ENCODE measurements around the gene EXOC1L.

Gene EXOC1L, protein sequence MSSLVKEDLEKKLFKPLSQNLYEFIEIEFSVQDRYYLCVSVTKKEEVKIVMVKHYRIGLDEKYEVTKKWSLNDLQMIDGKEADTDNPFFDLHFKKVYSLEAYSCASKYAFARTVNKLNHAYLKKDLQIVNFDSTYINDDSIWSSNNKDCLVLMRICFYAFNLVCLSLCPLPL

DNA sequence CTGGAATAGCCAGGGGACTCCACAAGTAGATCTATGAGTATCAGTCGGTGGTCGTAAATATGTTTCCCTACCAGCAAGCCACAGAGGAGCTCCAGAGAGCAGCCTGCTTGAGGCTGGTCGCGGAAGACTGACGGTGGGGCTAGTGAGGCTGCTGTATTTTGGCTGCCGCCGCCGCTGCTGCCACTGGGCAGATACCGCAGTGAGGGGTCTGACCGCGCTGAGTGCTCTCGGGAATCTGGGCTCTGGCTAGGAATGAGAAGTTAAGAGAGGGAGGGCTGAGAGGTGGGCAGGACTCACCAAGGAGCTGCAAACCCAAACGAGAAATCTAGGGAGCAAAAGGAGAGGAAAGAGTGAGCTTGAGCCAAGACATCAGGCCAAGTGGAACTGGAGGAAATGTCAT lies at the start of gene EXOC1L:
Gene EXOC1L, plus strand, starts transcription at position 157 of the 400 bp plus-strand sequence. Its CDS starts 237 bp downstream, at position 394.
- no peak for DNase-seq (ENCODE audit: low read depth in 1 of 2, low spot score in 1 of 2)

DNA sequence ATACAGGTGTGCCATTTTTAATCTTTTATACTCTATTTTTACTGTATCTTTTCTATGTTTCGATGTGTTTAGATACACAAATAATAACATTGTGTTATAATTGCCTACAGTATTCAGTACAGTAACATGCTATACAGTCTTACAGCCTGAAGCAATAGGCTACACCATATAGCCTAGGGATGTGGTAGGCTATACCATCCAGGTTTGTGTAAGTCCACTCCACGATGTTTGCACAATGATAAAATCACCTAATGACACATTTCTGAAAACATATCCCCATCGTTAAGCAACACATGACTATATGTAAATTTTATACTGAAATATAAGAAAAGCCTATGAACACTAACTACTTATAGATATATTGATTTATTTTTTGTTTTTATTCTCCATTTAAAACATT lies 48.9 kb upstream of the EXOC1L start:
- DNase-seq (ENCODE audit: low read depth in 1 of 2, low spot score in 1 of 2): no peak

DNA sequence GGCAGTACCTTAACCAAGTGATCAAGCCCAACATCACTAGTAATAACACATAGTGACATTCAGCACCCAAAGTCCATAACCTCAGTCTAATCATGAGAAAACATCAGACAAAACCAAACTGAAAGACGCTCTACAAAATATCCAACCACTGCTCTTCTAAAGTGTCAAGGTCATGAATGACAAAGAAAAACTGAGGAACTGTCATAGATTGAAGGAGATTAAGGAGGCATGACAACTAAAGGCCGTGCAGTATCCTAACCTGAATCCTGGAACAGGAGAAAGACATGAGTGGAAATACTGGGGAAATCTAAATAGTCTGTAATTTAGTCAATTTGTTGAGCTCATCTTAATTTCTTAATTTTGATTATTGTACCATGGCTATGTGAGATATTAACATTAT lies 38.2 kb upstream of the EXOC1L start:
- no peak for DNase-seq (ENCODE audit: low read depth in 1 of 2, low spot score in 1 of 2)

DNA sequence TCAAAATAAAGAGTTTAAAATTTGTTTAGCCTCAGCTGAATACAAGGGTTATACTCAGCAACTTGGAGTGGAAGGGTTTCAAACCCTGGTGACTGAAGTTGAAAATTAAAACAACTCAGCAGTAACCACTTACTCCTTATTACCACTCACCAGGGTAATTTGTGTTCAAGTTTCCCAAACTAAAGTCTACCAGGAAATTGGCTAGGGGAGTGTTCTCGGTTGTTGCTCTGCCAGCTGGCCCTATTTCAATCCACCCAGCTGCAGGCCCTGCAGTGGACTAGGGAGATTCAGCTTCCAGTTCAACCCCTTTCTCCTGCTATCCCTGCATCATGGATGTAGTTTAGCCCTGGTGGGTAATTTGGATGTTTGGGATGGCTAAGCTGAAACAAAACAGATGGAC lies 37.8 kb upstream of the EXOC1L start:
- DNase-seq (ENCODE audit: low read depth in 1 of 2, low spot score in 1 of 2): no peak

DNA sequence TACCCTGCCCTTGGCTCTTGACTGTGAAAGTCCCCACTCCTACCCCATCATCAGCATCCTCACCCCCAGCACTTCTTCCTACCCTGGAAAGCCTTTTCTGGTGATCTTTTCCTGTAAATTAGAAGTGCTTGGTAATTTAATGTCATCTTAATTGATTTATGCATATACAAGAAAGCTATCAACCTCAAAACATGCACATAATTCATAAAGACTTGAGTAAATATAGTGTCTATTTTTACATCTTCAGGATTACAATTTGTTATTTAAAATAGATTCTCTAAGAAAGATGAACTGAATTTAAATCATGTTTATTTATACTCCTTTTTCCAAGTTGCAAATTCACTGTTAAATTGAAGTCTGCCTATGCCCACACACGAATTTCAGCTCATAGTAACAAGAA lies 36.0 kb upstream of the EXOC1L start:
- DNase-seq (ENCODE audit: low read depth in 1 of 2, low spot score in 1 of 2): no peak

DNA sequence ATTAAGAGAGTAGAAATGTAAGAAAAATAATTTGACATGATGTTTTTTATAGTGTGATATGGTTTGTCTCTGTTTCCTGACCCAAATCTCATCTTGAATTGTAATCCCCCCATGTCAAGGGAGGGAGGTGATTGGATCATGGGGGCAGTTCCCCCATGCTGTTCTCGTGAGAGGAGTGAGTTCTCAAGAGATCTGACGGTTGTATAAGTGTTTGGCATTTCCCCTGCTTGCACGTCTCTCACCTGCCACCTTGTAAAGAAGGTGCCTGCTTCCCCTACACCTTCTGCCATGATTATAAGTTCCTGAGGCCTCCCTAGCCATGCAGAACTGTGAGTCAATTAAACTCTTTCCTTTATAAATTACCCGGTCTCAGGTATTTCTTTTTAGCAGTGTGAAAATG lies 34.8 kb upstream of the EXOC1L start:
- no peak for DNase-seq (ENCODE audit: low read depth in 1 of 2, low spot score in 1 of 2)

DNA sequence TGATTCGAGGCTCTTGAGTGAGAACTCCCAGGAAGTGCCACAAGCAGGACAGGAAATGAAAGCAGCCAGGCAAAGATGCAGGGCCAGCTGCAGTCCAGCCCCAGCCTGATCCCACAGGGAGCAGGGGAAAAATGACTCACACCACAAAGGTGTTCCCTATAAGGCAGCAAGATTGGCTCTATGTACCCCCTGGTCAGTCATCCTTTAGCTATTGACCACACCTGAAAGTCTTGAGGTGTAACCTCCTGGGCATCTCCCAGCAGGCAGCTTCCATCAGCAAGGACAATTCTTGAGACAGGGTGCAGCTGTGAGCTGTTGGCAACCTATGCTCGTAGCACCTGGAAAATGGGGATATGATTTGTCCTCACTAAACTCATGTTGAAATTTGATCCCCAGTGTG lies 27.9 kb upstream of the EXOC1L start:
- DNase-seq (ENCODE audit: low read depth in 1 of 2, low spot score in 1 of 2): no peak

DNA sequence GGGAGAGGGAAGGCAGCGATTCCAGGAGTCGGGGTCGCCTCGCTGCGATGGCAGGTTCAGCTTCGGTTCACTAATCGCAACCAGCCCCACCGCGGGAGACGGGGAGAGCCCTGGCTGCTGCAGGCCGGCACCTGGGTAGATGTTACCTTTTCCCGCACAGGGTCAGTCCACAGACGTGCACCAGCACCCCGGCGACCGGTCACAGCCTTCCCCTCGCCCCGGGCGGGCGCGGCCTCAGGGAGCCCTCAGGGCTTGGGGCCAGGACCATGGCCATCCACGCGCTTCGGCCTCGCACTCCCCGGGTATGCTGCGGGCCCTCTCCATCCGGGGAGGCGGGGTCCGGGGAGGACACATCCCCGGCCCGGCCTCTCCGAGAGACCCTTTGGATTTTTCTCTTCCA lies 26.1 kb upstream of the EXOC1L start:
- no peak for DNase-seq (ENCODE audit: low read depth in 1 of 2, low spot score in 1 of 2)

DNA sequence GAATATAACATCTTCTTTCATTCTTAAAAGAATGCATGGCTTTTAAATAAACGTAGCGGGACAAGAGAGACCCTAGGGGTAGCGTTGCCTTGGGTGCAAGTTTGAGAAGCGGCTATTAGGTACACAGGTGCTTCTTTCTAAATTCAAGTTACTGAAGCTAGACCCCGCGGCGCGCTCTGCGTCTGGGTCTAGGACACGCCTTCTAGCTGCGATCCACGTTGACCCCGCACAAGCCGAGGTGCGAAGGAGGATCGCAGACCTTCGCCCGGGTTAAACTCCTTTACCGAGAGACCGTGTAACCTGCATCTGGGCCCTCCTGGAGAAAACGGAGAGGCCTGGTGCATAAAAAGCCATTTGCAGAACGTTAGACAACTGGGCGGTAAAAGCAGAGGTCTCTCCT lies 25.5 kb upstream of the EXOC1L start:
- no peak for DNase-seq (ENCODE audit: low read depth in 1 of 2, low spot score in 1 of 2)

DNA sequence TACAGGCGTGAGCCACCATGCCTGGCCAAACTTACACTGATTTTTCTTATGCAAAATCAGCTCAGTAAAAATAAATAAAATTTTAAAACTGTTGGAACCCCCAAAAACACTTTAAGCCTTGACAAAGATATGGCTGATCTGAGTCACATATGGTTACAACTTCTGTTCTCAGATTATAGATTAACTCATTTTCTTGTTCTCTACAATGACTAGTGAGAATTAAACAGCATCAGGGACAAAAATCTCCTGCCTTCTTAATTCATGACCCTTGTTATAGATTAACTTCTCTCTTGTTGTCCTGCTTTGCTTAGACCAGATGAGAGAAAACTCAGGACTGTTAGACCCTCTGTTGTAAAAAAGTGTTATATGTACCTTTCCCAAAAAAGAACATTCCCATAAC lies 24.2 kb upstream of the EXOC1L start:
- no peak for DNase-seq (ENCODE audit: low read depth in 1 of 2, low spot score in 1 of 2)

DNA sequence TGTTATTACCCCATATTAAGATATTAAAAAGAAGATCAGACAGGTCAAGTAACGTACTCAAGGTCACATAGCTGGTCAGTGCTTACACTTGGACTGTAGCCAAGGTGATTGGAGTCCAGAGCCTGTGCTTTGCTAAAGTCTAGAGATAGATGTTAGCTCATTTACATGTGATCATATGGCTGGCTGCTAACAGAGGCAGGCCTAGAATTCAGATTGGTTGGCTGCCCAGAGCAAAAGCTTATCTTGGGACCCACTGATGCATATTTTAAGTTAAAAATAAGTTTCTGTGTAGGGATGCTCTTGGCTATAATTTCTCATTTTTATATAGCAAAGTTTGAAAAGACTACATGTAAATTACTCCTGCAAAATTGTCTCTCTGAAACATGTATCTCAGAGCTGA lies 18.1 kb upstream of the EXOC1L start:
- DNase-seq (ENCODE audit: low read depth in 1 of 2, low spot score in 1 of 2): no peak

DNA sequence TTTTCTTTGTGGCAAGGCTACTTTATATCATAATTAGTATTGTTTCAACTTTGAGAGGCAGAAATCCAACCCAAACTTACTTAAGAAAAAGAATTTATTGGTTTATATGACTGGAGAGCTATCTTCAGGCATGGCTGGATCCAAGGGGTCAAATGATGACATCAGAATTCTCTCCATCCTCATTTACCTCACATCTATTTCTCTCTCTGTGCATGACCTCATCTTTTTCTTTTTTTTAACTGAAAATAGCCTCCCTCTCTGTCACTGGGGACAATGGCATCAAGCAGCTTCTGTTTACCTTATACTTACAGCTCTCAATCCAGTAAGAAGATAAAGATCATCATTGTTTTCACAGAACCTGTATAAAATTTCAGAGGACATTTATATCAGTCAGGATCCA lies 12.0 kb upstream of the EXOC1L start:
- DNase-seq (ENCODE audit: low read depth in 1 of 2, low spot score in 1 of 2): no peak

DNA sequence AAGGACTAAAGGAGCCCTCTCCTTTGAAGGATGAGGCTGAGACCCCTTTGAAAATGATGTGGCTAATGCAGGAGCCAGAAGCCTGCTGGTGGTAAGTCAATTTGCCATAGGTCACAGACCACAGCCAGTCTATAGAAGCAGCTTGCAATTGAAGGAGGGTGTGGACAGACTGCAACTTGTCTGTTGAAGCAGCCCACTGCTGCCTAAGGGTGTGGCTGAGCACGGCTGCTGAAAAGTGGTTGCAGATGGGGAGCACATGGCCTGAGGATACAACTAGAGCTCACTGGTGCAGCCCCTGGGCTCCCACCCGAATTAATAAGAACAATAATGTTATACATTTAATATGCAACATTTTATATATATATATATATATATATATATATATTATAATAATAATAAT lies 11.4 kb upstream of the EXOC1L start:
- DNase-seq (ENCODE audit: low read depth in 1 of 2, low spot score in 1 of 2): no peak

DNA sequence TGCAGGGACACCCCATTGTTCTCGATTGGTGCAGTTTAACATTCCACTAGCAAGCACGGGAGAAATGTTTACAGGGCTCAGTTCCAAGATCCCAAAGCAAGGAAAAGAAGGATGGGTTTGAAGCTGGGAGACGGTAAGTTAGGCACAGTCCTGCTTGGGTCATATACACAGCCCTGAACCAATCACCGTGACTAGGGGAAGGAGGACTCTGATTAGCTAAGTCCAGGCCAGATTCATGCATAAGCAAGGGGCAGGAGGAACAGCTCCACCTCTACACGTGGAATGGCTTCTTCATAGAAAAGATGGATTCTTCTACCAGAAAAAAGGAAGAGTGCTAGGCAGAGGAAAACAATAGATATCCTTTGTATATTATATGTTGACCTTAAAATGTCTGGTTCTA lies 11.0 kb upstream of the EXOC1L start:
- no peak for DNase-seq (ENCODE audit: low read depth in 1 of 2, low spot score in 1 of 2)

DNA sequence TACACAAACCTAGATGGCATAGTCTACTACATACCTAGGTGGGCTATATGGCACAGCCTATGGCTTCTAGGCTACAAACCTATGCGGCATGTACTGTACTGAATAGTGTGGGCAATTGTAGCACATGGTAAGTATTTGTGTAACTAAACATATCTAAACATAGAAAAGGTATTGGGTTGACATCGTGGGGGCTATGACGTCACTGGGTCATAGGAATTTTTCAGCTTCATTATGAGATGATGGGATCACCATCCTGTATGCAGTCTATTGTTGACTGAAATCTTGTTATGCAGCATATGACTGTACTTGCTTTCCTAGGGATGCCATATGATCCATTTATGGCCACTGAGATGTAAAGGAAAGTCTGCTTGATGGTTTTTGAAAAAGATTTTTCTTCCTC lies 1.9 kb upstream of the EXOC1L start:
- DNase-seq (ENCODE audit: low read depth in 1 of 2, low spot score in 1 of 2): no peak

DNA sequence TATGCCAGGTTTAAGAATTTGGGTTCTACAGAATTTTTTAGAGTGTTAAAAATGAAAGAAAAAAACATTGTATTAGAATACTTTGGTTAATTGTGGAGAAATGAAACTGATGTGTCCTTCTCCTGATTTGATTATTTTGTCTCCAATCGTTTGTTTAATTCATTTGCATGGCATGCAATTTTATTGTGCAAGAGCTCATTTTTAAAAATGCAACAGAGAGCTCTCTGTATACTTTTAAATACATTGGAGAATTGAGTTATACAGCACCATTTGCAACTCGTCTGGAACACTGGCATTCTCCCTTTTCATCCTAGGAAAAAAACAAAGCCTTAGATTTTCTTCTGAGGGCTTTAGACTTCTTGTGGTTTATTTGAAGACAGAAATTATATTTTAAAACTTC lies 689 bp downstream of the EXOC1L start:
- DNase-seq (ENCODE audit: low read depth in 1 of 2, low spot score in 1 of 2): no peak

DNA sequence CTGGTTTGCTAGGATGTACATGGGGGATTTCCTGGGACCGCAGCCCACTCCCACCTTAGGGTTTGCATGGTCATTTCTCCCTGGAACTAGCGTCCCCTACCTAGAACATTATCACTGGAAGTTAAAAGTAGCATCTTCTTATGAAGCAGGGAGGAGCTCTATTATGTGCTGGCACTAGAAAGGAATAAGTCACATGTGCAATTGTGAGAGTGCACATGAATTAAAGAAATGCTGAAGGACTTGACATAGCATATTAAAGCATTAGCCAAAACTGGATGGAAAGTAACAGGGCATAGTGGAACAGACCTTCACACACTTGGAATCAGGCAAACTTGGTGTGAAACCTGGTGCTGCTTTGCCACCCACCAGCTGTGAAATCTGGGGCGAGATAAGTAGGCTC lies 2.7 kb downstream of the EXOC1L start:
- no peak for DNase-seq (ENCODE audit: low read depth in 1 of 2, low spot score in 1 of 2)

DNA sequence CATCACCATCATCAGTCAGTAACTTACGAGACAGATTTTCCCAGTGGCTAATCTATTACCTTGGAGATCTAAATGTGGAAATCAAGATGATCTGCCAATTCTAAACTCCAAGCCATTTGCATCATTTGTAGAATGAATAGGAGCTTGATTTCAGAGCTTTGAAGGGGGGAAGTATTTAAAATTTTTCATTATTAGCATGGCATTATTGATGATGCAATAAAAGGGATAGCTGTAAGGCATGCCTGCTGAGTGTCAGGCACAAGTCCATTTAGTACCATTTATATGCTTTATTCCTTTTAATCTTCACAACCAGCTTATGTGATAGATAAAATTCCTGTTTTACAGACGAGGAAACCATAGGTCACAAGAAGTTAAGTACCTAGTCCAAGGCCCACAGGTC lies 5.3 kb downstream of the EXOC1L start:
- no peak for DNase-seq (ENCODE audit: low read depth in 1 of 2, low spot score in 1 of 2)

DNA sequence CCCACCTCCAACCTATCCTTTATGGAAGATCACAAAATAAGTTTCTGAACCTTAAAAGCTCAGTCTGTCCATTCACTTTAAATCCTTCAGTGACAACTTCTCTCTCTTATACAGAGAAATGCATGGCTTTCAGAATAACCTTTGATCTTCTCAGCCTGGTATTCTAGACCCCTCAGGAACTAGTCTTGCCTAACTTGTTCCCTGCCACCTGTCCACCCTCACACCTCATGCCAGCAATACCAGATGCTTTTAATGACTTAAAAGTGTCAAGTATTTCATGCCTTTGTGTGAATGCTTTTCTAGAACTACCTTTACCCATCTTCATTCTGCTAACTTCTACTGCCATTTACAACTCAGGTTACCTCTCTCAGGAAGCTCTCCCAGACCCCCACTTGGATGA lies 7.4 kb downstream of the EXOC1L start:
- no peak for DNase-seq (ENCODE audit: low read depth in 1 of 2, low spot score in 1 of 2)

DNA sequence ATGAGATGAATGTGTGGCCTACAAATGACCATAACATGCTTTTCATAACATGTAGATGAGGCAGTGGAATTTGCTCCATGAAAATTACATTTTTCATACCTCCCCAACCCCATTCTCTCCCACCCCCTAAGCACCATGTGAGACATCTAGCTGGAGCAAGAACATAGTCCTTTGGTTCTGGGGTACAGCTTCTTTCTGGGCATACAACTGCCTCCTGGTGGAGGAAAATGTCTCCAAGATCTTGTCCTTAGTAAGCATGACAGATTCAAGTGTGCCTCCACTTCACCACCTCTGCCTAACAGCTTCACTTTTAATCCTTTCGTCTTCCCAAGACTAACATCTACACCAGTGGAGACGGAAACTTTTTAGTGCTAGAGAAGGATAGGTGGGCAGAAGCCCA lies 8.0 kb downstream of the EXOC1L start:
- no peak for DNase-seq (ENCODE audit: low read depth in 1 of 2, low spot score in 1 of 2)

DNA sequence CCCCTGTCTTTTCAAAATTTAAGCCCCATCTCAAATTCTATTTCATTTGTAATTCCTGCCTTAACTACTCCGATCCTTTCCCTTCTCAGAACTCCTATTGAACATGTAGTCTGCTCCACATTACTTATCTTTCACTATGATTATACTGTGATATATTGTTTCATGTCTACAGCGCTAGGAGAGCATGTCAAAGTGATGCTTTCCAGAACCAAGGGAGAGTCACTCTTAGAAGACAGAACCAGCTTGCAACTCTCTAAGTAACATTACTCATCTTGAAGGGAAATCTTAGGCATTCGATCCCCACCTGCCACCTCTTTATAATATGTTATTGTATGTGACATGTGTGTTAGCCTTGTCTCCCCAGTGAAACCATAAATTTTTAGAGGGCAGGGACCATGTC lies 10.5 kb downstream of the EXOC1L start:
- DNase-seq (ENCODE audit: low read depth in 1 of 2, low spot score in 1 of 2): no peak

DNA sequence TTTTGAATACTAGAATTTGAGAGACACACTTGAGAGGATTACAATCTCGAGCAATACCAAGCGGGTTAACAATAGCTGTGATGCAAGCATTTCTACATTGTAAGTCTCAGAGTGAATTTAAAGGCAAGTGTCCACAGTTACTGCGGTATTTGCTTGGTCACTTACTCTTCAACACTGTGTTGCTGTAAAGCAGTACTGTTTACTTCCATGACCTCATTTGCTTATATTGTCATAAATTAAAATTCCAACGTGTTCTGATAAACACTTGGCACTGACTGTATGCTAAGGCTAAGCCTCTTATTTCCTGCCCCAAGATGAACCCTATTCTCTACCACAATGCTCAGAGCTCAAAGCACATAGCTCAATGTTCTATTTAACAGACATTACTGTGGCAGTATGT lies 11.1 kb downstream of the EXOC1L start:
- DNase-seq (ENCODE audit: low read depth in 1 of 2, low spot score in 1 of 2): no peak

DNA sequence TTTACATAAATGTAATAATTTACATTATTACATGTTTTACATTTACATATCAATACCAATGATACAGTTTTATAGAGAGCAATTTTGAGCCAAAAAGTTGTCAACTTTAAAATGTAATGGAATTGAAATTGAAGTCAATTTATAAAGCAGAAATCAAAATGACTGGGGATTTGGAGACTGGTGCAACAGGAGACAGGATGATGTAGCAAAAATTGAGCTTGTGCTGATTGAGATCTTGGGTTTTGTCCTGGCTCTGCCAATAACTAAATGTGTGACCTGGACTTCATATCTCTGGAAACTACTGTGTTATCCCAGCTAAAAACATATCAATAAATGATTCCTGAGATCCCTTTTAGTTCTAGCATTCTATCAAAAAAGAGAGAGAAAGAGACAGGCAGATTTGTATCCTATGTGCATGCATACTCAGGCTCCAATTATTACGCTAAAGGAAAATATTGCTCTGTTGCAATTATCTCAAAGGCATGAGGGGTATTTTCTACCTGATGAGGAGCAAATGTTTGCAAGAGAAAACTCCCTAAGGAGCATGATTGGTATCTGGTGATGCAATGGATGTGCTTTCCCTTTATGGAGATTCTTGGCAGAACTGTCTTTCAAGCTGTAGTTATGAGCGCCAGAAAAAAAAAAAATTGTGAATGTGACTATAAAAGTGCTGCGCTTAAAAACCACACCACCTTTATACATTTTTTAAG lies 14.7 kb downstream of the EXOC1L start:
- no peak for DNase-seq (ENCODE audit: low read depth in 1 of 2, low spot score in 1 of 2)
